ENCODE measurements around the gene ODF2L.

- TF ChIP-seq CTCF (conservative IDR thresholded peaks at IDR 0.05 in 1 of 2, IDR thresholded peaks at IDR 0.05 in 1 of 2; ENCODE audit: low read depth in 1 of 2, low read length in 2 of 2) (no peak), EZH2 (IDR thresholded peaks at IDR 0.05; ENCODE audit: low read length, missing control alignments) (no peak)
Observed at GRCh38 chr1:86370601-86371022, 25.5 kb downstream of the ODF2L start.

Measured in fibroblast of lung (primary cell).